Gastroesophageal sphincter (tissue), 4 donors: ENCODE data around the gene PGF. TPM values are rescaled to one million over a fixed set of nuclear protein-coding genes. Genes with fewer than 3 reads are reported as not detected.

Experiments used
- ATAC-seq: fragments of 150-250 bp; one replicate; pipeline ENCODE4 v1.9.1; 2016; ENCODE audit warnings: mild to moderate bottlenecking, moderate library complexity
- H3K27ac ChIP-seq, 4 donors: fragments of 200-600 bp; sonication (generic) in 3 of 4; 1 replicate in 3 of 4; 2 replicates in 1 of 4; pipeline ENCODE4 v1.5.1; 2016 to 2019
- H3K27me3 ChIP-seq: fragments of 200-600 bp; sonication (generic); one replicate; pipeline ENCODE4 v1.5.1; 2019
- H3K36me3 ChIP-seq, 2 donors: fragments of 200-600 bp; sonication (generic); one replicate each; pipeline ENCODE4 v1.5.1; 2019; ENCODE audit warnings: control low read depth in 1 of 2
- H3K4me1 ChIP-seq, 3 donors: fragments of 200-600 bp; sonication (generic); 1 replicate in 2 of 3; 2 replicates in 1 of 3; pipeline ENCODE4 v1.5.1; 2016 to 2019; ENCODE audit warnings: control low read depth in 2 of 3
- H3K4me3 ChIP-seq, 2 donors: fragments of 200-600 bp; sonication (generic); one replicate each; pipeline ENCODE4 v1.5.1; 2019; ENCODE audit warnings: mild to moderate bottlenecking in 1 of 2, moderate library complexity in 1 of 2
- H3K9me3 ChIP-seq, 3 donors: fragments of 200-600 bp; sonication (generic); one replicate each; pipeline ENCODE4 v1.5.1; 2017 to 2019; ENCODE audit warnings: control low read depth in 2 of 3
- EP300 ChIP-seq: sonication (generic); formaldehyde crosslinking; IDR thresholded peaks from one replicate; pipeline ENCODE4 v1.6.1; 2017; ENCODE audit warnings: antibody characterized with exemption, mild to moderate bottlenecking
- POLR2A ChIP-seq, 2 donors: fragments of 450-650 bp; IDR thresholded peaks; one replicate each; pipeline ENCODE4 v1.6.1; 2017; ENCODE audit warnings: antibody characterized with exemption in 2 of 2, mild to moderate bottlenecking in 2 of 2, moderate library complexity in 1 of 2
- POLR2AphosphoS5 ChIP-seq: sonication (generic); formaldehyde crosslinking; IDR thresholded peaks from one replicate; pipeline ENCODE4 v1.6.1; 2017; ENCODE audit warnings: antibody characterized with exemption
- WGBS, 2 donors: methylation state at CpG; one replicate each; pipeline ENCODE4 v1.1.5; 2018; ENCODE audit warnings: low coverage in 1 of 2; 5-methylcytosine and 5-hydroxymethylcytosine counted together
- total RNA-seq, 4 donors: library from RNA; depleted of rRNA; stranded (reverse); fragments of >200 nt; gene quantifications; one replicate each; pipeline ENCODE4 v1.1.0, GENCODE V29; 2016
- TF ChIP-seq, protein P1 (sequence below), 4 experiments: fragments of 200-600 bp in 2 of 4; fragments of 450-650 bp in 2 of 4; sonication (generic) in 1 of 4; IDR thresholded peaks; one replicate each; pipeline ENCODE4 v1.5.1; 2017 to 2019; ENCODE audit warnings: antibody characterized with exemption in 4 of 4, mild to moderate bottlenecking in 2 of 4, moderate library complexity in 2 of 4

PGF gene
- total RNA-seq, 4 donors from 2014 or later: 11.2 to 21.0 (median 16.5) TPM

DNA sequence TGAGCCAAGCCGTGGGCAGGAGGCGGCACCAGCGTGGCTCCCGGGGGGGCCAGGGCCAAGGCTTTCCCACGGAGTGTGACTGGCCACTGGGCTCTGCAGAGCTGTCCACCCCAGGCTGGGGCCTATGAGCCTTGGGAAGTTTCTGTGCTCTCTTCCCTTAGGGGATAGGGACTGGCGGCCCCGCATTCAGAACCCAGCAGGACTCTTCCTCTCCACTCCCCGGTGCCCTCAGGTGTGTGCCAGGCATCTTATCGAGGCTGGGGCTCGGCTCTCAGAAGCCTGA is 29.6 kb upstream of the PGF start:
- ATAC-seq: no peak
- Histone ChIP-seq H3K9me3 (no peaks in the 10 kb centered on the region), H3K27ac (peak overlapping the region in 1 of 4 donors; percentile 0), H3K27me3 (no peaks in the 10 kb centered on the region), H3K4me1 (peaks cover 0 to 17% (median 6%) of the 10 kb centered on the region in 3 donors), H3K4me3 (no peak overlapping the region), H3K36me3 (no peaks in the 10 kb centered on the region)
- 42% methylated on average over 4 of the region's 10 CpGs; no CpG with 5 or more reads in 1 of the 2 donors for WGBS, 2 donors
- TF ChIP-seq POLR2A (IDR thresholded peaks at IDR 0.05) (no peak), POLR2AphosphoS5 (no peak), EP300 (no peak)
- TF ChIP-seq, protein P1, sequence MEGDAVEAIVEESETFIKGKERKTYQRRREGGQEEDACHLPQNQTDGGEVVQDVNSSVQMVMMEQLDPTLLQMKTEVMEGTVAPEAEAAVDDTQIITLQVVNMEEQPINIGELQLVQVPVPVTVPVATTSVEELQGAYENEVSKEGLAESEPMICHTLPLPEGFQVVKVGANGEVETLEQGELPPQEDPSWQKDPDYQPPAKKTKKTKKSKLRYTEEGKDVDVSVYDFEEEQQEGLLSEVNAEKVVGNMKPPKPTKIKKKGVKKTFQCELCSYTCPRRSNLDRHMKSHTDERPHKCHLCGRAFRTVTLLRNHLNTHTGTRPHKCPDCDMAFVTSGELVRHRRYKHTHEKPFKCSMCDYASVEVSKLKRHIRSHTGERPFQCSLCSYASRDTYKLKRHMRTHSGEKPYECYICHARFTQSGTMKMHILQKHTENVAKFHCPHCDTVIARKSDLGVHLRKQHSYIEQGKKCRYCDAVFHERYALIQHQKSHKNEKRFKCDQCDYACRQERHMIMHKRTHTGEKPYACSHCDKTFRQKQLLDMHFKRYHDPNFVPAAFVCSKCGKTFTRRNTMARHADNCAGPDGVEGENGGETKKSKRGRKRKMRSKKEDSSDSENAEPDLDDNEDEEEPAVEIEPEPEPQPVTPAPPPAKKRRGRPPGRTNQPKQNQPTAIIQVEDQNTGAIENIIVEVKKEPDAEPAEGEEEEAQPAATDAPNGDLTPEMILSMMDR (IDR thresholded peaks at IDR 0.05): no peak

DNA sequence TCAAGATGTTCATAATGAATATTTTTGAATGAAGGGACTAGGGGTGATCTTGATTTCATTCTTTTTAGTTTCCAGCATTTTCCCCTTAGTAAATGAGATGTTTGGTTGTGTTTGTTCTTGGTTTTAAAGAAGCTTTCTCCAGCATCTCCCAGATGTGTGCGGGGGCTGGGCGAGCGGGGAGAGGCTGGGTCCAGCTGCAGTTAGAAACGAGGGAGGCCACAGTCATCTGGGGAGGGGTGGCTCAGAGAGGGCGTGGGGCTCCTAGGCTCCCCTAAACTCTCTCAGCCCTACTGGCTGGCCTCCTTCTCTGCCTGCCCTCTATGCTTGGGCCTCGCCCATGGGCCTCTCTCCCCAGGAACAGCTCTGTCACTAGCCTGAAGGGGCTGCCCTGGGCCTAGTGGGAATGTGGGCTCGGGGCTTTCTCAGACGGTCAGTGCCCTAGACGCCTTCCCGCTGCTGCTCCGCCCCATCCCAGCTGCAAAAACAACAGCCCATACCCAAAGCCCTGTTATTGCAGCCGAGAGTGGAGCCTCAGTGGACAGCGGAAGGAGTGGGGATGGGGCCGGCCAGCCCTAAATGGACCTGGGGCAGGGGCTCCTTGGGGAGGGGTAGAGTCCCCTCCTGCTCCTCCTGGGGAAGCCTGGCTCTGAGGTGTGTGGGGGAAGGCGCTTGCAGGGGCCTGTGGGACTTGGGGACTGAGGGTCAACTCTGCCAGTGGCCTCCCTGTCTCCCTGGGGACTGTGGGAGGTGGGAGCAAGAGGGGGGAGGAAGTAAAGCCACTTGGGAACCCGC is 29.0 kb upstream of the PGF start:
- ATAC-seq: no peak
- H3K4me1 ChIP-seq: peaks cover 0 to 22% (median 6%) of the 10 kb centered on the region in 3 donors
- H3K9me3 ChIP-seq: no peaks in the 10 kb centered on the region
- 56% methylated on average over 6 of the region's 16 CpGs; no CpG with 5 or more reads in 1 of the 2 donors for WGBS, 2 donors
- no peaks in the 10 kb centered on the region for H3K36me3 ChIP-seq
- no peak overlapping the region for H3K4me3 ChIP-seq
- no peaks in the 10 kb centered on the region for H3K27me3 ChIP-seq
- TF ChIP-seq POLR2A (IDR thresholded peaks at IDR 0.05) (no peak), EP300 (no peak), POLR2AphosphoS5 (no peak)
- TF ChIP-seq, protein P1 (IDR thresholded peaks at IDR 0.05): no peak
- H3K27ac ChIP-seq: peak overlapping the region in 1 of 4 donors; percentile 0

DNA sequence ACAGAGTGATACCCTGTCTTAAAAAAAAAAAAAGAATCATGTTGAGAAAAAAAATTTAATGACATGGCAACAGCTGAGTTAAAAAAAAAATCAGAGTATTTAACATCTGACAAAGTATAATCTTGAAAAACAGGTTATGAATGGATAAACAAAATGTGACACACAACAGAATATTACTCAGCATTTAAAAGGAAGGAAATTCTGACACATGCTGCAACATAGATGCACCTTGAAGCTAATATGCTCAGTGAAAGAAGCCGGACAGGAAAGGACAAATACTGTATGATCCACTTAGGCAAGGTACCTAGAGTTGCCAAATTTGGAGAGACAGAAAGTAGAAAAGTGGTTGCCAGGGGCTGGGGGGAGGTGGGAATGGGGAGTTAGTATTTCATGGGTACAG is 27.9 kb upstream of the PGF start:
- no peak overlapping the region for H3K27ac ChIP-seq
- ATAC-seq: no peak
- peaks cover 0 to 31% (median 6%) of the 10 kb centered on the region in 3 donors for H3K4me1 ChIP-seq
- no peaks in the 10 kb centered on the region for H3K9me3 ChIP-seq
- TF ChIP-seq, protein P1 (IDR thresholded peaks at IDR 0.05): no peak
- TF ChIP-seq EP300 (no peak), POLR2A (IDR thresholded peaks at IDR 0.05) (no peak), POLR2AphosphoS5 (no peak)
- H3K4me3 ChIP-seq: no peak overlapping the region
- H3K27me3 ChIP-seq: no peaks in the 10 kb centered on the region
- WGBS, 2 donors: 82 to 100% methylated on average over 1 of the region's 1 CpG
- H3K36me3 ChIP-seq: no peaks in the 10 kb centered on the region

DNA sequence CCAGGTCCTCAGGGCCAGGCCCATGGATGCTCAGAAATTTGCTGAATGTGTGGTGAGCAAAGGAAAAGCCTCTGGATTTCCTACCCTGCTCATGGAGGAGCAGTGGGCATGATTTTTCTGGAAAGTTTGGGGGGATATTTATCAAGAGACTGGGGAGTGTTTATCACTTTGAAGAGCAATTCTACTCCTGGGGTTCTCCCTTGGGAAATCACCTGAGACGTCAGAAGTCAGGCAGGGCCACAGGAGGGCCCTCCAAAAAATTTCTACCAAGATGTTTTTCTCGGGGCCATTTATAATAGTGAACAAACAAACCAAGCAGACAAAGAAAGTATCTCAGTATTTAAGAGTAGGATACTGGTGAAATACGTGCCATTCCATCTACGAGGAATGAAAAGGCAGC is 27.3 kb upstream of the PGF start:
- WGBS, 2 donors: 81 to 90% methylated on average over 3 to 4 of the region's 4 CpGs

More for the DNA sequence above, 27.3 kb upstream of the PGF start:
- peaks cover 0 to 38% (median 6%) of the 10 kb centered on the region in 3 donors for H3K4me1 ChIP-seq
- H3K36me3 ChIP-seq: no peaks in the 10 kb centered on the region
- ATAC-seq: no peak
- no peaks in the 10 kb centered on the region for H3K27me3 ChIP-seq
- no peak overlapping the region for H3K4me3 ChIP-seq
- H3K27ac ChIP-seq: no peak overlapping the region
- TF ChIP-seq, protein P1 (IDR thresholded peaks at IDR 0.05): no peak
- TF ChIP-seq POLR2AphosphoS5 (no peak), EP300 (no peak), POLR2A (IDR thresholded peaks at IDR 0.05) (no peak)
- no peaks in the 10 kb centered on the region for H3K9me3 ChIP-seq
